H9 (cell line): ENCODE results near the gene LRRC53. TPM values are rescaled to one million over a fixed set of nuclear protein-coding genes. Genes with fewer than 3 reads are reported as not detected.

Experiments used
- DNase-seq: peaks from one replicate; pipeline ENCODE4 v3.0.0-alpha.2; 2017
- H2AFZ ChIP-seq: one replicate; pipeline ENCODE4 v1.6.1; 2013; ENCODE audit warnings: mild to moderate bottlenecking, low read length, control low read depth, moderate library complexity
- H2AK5ac ChIP-seq: 2 replicates; pipeline ENCODE4 v1.6.1; 2013; ENCODE audit warnings: low read length, control low read depth, mixed read lengths; ENCODE audit not compliant: insufficient read length
- H2BK120ac ChIP-seq: one replicate; pipeline ENCODE4 v1.6.1; 2013; ENCODE audit warnings: low read depth, mild to moderate bottlenecking, low read length, control low read depth, inconsistent platforms; ENCODE audit not compliant: poor library complexity, severe bottlenecking
- H2BK12ac ChIP-seq: 2 replicates; pipeline ENCODE4 v1.6.1; 2013; ENCODE audit warnings: low read length, control low read depth, mixed read lengths, low read depth; ENCODE audit not compliant: insufficient read length
- H2BK15ac ChIP-seq: 2 replicates; pipeline ENCODE4 v1.6.1; 2013; ENCODE audit warnings: low read depth, low read length, control low read depth
- H2BK20ac ChIP-seq: one replicate; pipeline ENCODE4 v1.6.1; 2013; ENCODE audit warnings: low read depth, mild to moderate bottlenecking, low read length, control low read depth, inconsistent platforms; ENCODE audit not compliant: poor library complexity, severe bottlenecking
- H2BK5ac ChIP-seq: 2 replicates; pipeline ENCODE4 v1.6.1; 2013; ENCODE audit warnings: low read length, control low read depth, mixed read lengths; ENCODE audit not compliant: insufficient read length
- H3K14ac ChIP-seq: 2 replicates; pipeline ENCODE4 v1.6.1; 2013; ENCODE audit warnings: low read length, control low read depth; ENCODE audit not compliant: insufficient read depth
- H3K18ac ChIP-seq: 2 replicates; pipeline ENCODE4 v1.6.1; 2013; ENCODE audit warnings: low read depth, mild to moderate bottlenecking, mixed read lengths, low read length, control low read depth; ENCODE audit not compliant: insufficient read length
- H3K23ac ChIP-seq: 2 replicates; pipeline ENCODE4 v1.6.1; 2013; ENCODE audit warnings: low read length, control low read depth, mixed read lengths, low read depth; ENCODE audit not compliant: insufficient read length
- H3K23me2 ChIP-seq: 2 replicates; pipeline ENCODE4 v1.6.1; 2013; ENCODE audit warnings: low read depth, mild to moderate bottlenecking, mixed read lengths, low read length, control low read depth; ENCODE audit not compliant: insufficient read length, poor library complexity, severe bottlenecking
- H3K27ac ChIP-seq: 2 replicates; pipeline ENCODE4 v1.5.1; 2013; ENCODE audit warnings: low read length, control low read depth, mixed read lengths, low read depth; ENCODE audit not compliant: insufficient read length
- H3K27me3 ChIP-seq: 2 replicates; pipeline ENCODE4 v1.6.1; 2013; ENCODE audit warnings: low read length, control low read depth, inconsistent platforms; ENCODE audit not compliant: insufficient read depth
- H3K4ac ChIP-seq: 2 replicates; pipeline ENCODE4 v1.6.1; 2013; ENCODE audit warnings: low read depth, mild to moderate bottlenecking, control low read depth, inconsistent platforms, low read length, moderate library complexity
- H3K4me1 ChIP-seq: 2 replicates; pipeline ENCODE4 v1.6.1; 2013; ENCODE audit warnings: low read length, control low read depth, inconsistent platforms; ENCODE audit not compliant: insufficient read depth
- H3K4me2 ChIP-seq: 2 replicates; pipeline ENCODE4 v1.6.1; 2013; ENCODE audit warnings: low read length, control low read depth, mixed read lengths; ENCODE audit not compliant: insufficient read length, insufficient read depth
- H3K56ac ChIP-seq: 2 replicates; pipeline ENCODE4 v1.6.1; 2013; ENCODE audit warnings: low read depth, mild to moderate bottlenecking, mixed read lengths, low read length, control low read depth; ENCODE audit not compliant: insufficient read length
- H3K79me1 ChIP-seq: 2 replicates; pipeline ENCODE4 v1.6.1; 2013; ENCODE audit warnings: low read depth, mild to moderate bottlenecking, moderate library complexity, low read length, control low read depth, inconsistent platforms; ENCODE audit not compliant: insufficient read depth, poor library complexity, severe bottlenecking
- H3K79me2 ChIP-seq: 2 replicates; pipeline ENCODE4 v1.6.1; 2013; ENCODE audit warnings: low read length, control low read depth, inconsistent platforms; ENCODE audit not compliant: insufficient read depth
- H3K9ac ChIP-seq: 2 replicates; pipeline ENCODE4 v1.6.1; 2013; ENCODE audit warnings: low read length, control low read depth, mixed read lengths; ENCODE audit not compliant: insufficient read length; ENCODE audit errors: extremely low read depth
- H3K9me3 ChIP-seq: one replicate; pipeline ENCODE4 v1.6.1; 2013; ENCODE audit warnings: low read depth, low read length, inconsistent platforms; ENCODE audit not compliant: control insufficient read depth
- H3T11ph ChIP-seq: one replicate; pipeline ENCODE4 v1.6.1; 2013; ENCODE audit warnings: mild to moderate bottlenecking, low read length, control low read depth, inconsistent platforms
- H4K20me1 ChIP-seq: one replicate; pipeline ENCODE4 v1.6.1; 2013; ENCODE audit not compliant: control insufficient read depth, insufficient read length, insufficient read depth
- H4K5ac ChIP-seq: 2 replicates; pipeline ENCODE4 v1.6.1; 2013; ENCODE audit warnings: low read depth, mild to moderate bottlenecking, mixed read lengths, low read length, control low read depth; ENCODE audit not compliant: insufficient read length
- H4K8ac ChIP-seq: replicated peaks from 2 replicates; pipeline ENCODE4 v1.6.1; 2013; ENCODE audit warnings: low read length, control low read depth, mixed read lengths, low read depth; ENCODE audit not compliant: insufficient read length
- H4K91ac ChIP-seq: 2 replicates; pipeline ENCODE4 v1.6.1; 2013; ENCODE audit warnings: low read depth, mild to moderate bottlenecking, moderate library complexity, mixed read lengths, low read length, control low read depth; ENCODE audit not compliant: insufficient read length
- H3K27ac Mint-ChIP-seq, 3 experiments: 2 replicates in 2 of 3; 3 replicates in 1 of 3; pipeline ENCODE4 v1.8.0; 2020 to 2021; ENCODE audit warnings: mixed read lengths in 3 of 3, mild to moderate bottlenecking in 1 of 3, moderate library complexity in 1 of 3
- H3K27me3 Mint-ChIP-seq: 2 replicates; pipeline ENCODE4 v1.8.0; 2021; ENCODE audit warnings: low read depth, mild to moderate bottlenecking, moderate library complexity, mixed read lengths
- H3K36me3 Mint-ChIP-seq, 3 experiments: 2 replicates in 2 of 3; 3 replicates in 1 of 3; pipeline ENCODE4 v1.8.0; 2020 to 2021; ENCODE audit warnings: low read depth in 3 of 3, mixed read lengths in 3 of 3; ENCODE audit not compliant: insufficient read depth in 1 of 3
- H3K4me1 Mint-ChIP-seq, 2 experiments: 2 replicates each; pipeline ENCODE4 v1.8.0; 2020; ENCODE audit warnings: mixed read lengths in 2 of 2
- H3K4me3 Mint-ChIP-seq, 2 experiments: 2 replicates in 1 of 2; 3 replicates in 1 of 2; pipeline ENCODE4 v1.8.0; 2020 to 2021; ENCODE audit warnings: mild to moderate bottlenecking in 2 of 2, mixed read lengths in 2 of 2, moderate library complexity in 1 of 2
- H3K9me3 Mint-ChIP-seq, 2 experiments: 2 replicates in 1 of 2; 3 replicates in 1 of 2; pipeline ENCODE4 v1.8.0; 2020; ENCODE audit warnings: mild to moderate bottlenecking in 2 of 2, mixed read lengths in 2 of 2, moderate library complexity in 1 of 2
- WGBS: extraction: QIAGEN DNeasy Blood & Tissue Kit; methylation state at CpG from one replicate; pipeline ENCODE4 v1.1.7; 2013; ENCODE audit warnings: missing lambda C conversion rate, low lambda C conversion rate, mixed read lengths; ENCODE audit not compliant: insufficient read length; ENCODE audit errors: extremely low coverage; 5-methylcytosine and 5-hydroxymethylcytosine counted together
- total RNA-seq: library from RNA; stranded (reverse); gene quantifications from 2 replicates; pipeline ENCODE4 v1.2.1, GENCODE V29; 2021
- TF ChIP-seq, protein P1 (sequence below): fragments of 200-600 bp; sonication (generic); conservative IDR thresholded peaks from 3 replicates; pipeline ENCODE4 v1.8.0; 2021; ENCODE audit warnings: antibody characterized with exemption, mild to moderate bottlenecking

Gene LRRC53
- total RNA-seq, 1 experiment from 2014 or later = not detected

DNA sequence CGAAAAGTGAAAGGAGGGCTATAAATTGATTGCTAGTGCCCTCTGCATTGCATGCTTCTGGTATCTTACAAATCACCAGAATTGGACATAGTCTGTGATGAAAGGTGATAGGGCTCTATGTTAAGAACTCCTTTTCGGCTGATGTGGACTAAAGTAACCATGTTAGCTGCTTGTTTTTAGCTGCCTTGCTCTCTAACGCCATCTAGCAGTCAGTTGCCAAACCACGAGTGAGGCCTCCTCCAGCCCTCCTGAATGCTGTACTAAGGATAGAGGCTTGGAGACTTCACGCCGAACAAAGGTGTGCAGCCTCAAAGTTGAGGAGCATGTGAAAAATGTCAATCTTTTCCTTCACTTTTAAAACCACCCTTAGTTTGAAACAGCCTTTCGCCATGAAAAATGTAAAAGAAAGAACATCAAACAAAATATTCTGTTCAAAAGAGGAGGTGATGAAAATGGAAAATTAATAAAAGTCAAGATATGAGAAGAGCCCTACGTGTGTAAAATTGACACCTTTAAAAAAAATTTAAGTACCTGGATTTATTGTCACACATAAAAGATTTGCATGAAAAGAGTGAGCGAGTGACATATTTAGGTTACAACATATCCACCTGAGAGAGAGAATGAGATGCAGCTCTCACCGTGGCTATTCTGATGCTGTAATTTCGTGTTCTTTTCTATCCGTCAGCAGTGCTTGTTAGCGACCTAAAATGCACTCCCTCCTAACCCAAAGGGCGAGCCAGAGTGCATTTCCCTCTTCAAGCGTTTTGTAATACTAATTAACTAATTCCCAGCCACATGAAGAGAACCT lies 8.1 kb downstream of the LRRC53 start:
- no peaks in the 10 kb centered on the region for H3K27me3 ChIP-seq
- H3K9me3 Mint-ChIP-seq = no peaks in the 10 kb centered on the region
- H3K4ac ChIP-seq = no peak overlapping the region
- H3K23me2 ChIP-seq = no peaks in the 10 kb centered on the region
- peaks cover 39 to 42% of the 10 kb centered on the region in 2 experiments for H3K4me1 Mint-ChIP-seq
- no peak overlapping the region for H2BK5ac ChIP-seq
- H2AK5ac ChIP-seq = no peak overlapping the region
- no peak overlapping the region for H4K91ac ChIP-seq
- no peak overlapping the region for H3K27ac ChIP-seq
- no peak overlapping the region for H4K5ac ChIP-seq
- H3K18ac ChIP-seq = no peak overlapping the region
- TF ChIP-seq, protein P1, sequence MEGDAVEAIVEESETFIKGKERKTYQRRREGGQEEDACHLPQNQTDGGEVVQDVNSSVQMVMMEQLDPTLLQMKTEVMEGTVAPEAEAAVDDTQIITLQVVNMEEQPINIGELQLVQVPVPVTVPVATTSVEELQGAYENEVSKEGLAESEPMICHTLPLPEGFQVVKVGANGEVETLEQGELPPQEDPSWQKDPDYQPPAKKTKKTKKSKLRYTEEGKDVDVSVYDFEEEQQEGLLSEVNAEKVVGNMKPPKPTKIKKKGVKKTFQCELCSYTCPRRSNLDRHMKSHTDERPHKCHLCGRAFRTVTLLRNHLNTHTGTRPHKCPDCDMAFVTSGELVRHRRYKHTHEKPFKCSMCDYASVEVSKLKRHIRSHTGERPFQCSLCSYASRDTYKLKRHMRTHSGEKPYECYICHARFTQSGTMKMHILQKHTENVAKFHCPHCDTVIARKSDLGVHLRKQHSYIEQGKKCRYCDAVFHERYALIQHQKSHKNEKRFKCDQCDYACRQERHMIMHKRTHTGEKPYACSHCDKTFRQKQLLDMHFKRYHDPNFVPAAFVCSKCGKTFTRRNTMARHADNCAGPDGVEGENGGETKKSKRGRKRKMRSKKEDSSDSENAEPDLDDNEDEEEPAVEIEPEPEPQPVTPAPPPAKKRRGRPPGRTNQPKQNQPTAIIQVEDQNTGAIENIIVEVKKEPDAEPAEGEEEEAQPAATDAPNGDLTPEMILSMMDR = peak; percentile 89
- H3K56ac ChIP-seq = no peak overlapping the region
- no CpG with 5 or more reads among the region's 15 CpGs for WGBS
- no peak overlapping the region for H3K14ac ChIP-seq
- no peak overlapping the region for H3T11ph ChIP-seq
- no peaks in the 10 kb centered on the region; a peak in 1 of 7 replicates for H3K36me3 Mint-ChIP-seq
- no peaks in the 10 kb centered on the region for H3K9me3 ChIP-seq
- peak overlapping the region in 1 of 2 experiments; percentile 43; a peak in 2 of 5 replicates for H3K4me3 Mint-ChIP-seq
- no peaks in the 10 kb centered on the region for H3K27me3 Mint-ChIP-seq
- no peak overlapping the region for H2BK12ac ChIP-seq
- H2AFZ ChIP-seq = no peak overlapping the region
- no peaks in the 10 kb centered on the region for H3K79me2 ChIP-seq
- H2BK20ac ChIP-seq = no peak overlapping the region
- DNase-seq = peak; percentile 74
- no peaks in the 10 kb centered on the region for H4K20me1 ChIP-seq
- H2BK120ac ChIP-seq = no peak overlapping the region
- H3K23ac ChIP-seq = no peak overlapping the region
- peak overlapping the region in 1 of 3 experiments; percentile 64; a peak in 2 of 7 replicates for H3K27ac Mint-ChIP-seq
- H3K79me1 ChIP-seq = no peaks in the 10 kb centered on the region
- no peak overlapping the region for H2BK15ac ChIP-seq
- no peak overlapping the region for H3K9ac ChIP-seq
- H4K8ac ChIP-seq = no peak overlapping the region
- no peaks in the 10 kb centered on the region for H3K4me1 ChIP-seq
- no peak overlapping the region for H3K4me2 ChIP-seq
